Measurements from ENCODE around the gene EPC2.
"Not testable (repeated sequence)": the region's sequence is repeated elsewhere in the genome, so short reads cannot be mapped to it uniquely, and the experiment has no call there.

EPC2 gene

GRCh38 chr2:148642891-148643416, 1.6 kb upstream of the EPC2 start:
- no peak for DNase-seq

- DNase-seq: peak; percentile 58
These were observed 1.1 kb upstream of the EPC2 start for GRCh38 chr2:148643421-148643820.

- peak; percentile 86 for DNase-seq
These were observed 460 bp downstream of the EPC2 start for GRCh38 chr2:148644883-148645538.

GRCh38 chr2:148645539-148646230, 1.1 kb downstream of the EPC2 start:
- DNase-seq: peak; percentile 88

GRCh38 chr2:148646231-148646559, 1.6 kb downstream of the EPC2 start:
- no peak for DNase-seq

GRCh38 chr2:148647711-148648110, 3.2 kb downstream of the EPC2 start:
- not testable (repeated sequence) for DNase-seq

- no peak for DNase-seq
These were observed 5.4 kb downstream of the EPC2 start for GRCh38 chr2:148649936-148650335.

GRCh38 chr2:148650881-148651280, 6.3 kb downstream of the EPC2 start:
- DNase-seq: no peak

GRCh38 chr2:148651972-148652371, 7.4 kb downstream of the EPC2 start:
- no peak for DNase-seq

GRCh38 chr2:148653437-148653836, 8.9 kb downstream of the EPC2 start:
- DNase-seq: peak; percentile 27

GRCh38 chr2:148654435-148654834, 9.9 kb downstream of the EPC2 start:
- no peak for DNase-seq

- no peak for DNase-seq
These were observed 12.0 kb downstream of the EPC2 start for GRCh38 chr2:148656516-148656915.

- DNase-seq: no peak
These were observed 14.5 kb downstream of the EPC2 start for GRCh38 chr2:148658807-148659722.

- no peak for DNase-seq
These were observed 16.4 kb downstream of the EPC2 start for GRCh38 chr2:148660999-148661398.

GRCh38 chr2:148662332-148662731, 17.8 kb downstream of the EPC2 start:
- not testable (repeated sequence) for DNase-seq

- DNase-seq: no peak
These were observed 19.7 kb downstream of the EPC2 start for GRCh38 chr2:148664229-148664628.

GRCh38 chr2:148666555-148666954, 22.0 kb downstream of the EPC2 start:
- DNase-seq: no peak

- no peak for DNase-seq
These were observed 22.7 kb downstream of the EPC2 start for GRCh38 chr2:148667113-148667836.

- no peak for DNase-seq
These were observed 26.2 kb downstream of the EPC2 start for GRCh38 chr2:148670773-148671172.

GRCh38 chr2:148674063-148675020, 29.8 kb downstream of the EPC2 start:
- peak; percentile 56 for DNase-seq

- no peak for DNase-seq
These were observed 31.2 kb downstream of the EPC2 start for GRCh38 chr2:148675708-148676107.

Measured in NCI-H2171 treated with DMSO at 0.1 percent for 48 hours (cell line).